ENCODE measurements around the gene SNF8.
A peak's percentile ranks its signal among the peaks of the same experiment; 100 is the strongest.
"Not testable (repeated sequence)": the region's sequence is repeated elsewhere in the genome, so short reads cannot be mapped to it uniquely, and the experiment has no call there.

SNF8 gene

GRCh38 chr17:48944515-48945260, at the start of gene SNF8:
SNF8 (minus strand) TSS chr17:48944842; CDS start chr17:48944734, 108 bp downstream.
- DNase-seq = peak; percentile 97

- no peak for DNase-seq
Measured at GRCh38 chr17:48993951-48994350, 49.3 kb upstream of the SNF8 start.

GRCh38 chr17:48993305-48993704, 48.7 kb upstream of the SNF8 start:
- DNase-seq = no peak

- DNase-seq = no peak
Measured at GRCh38 chr17:48992444-48992843, 47.8 kb upstream of the SNF8 start.

- DNase-seq = no peak
Measured at GRCh38 chr17:48990882-48991357, 46.3 kb upstream of the SNF8 start.

- no peak for DNase-seq
Measured at GRCh38 chr17:48989100-48989499, 44.5 kb upstream of the SNF8 start.

- DNase-seq = no peak
Measured at GRCh38 chr17:48985436-48986245, 41.0 kb upstream of the SNF8 start.

- no peak for DNase-seq
Measured at GRCh38 chr17:48981927-48982539, 37.4 kb upstream of the SNF8 start.

- no peak for DNase-seq
Measured at GRCh38 chr17:48973806-48974205, 29.2 kb upstream of the SNF8 start.

GRCh38 chr17:48972749-48973097, 28.1 kb upstream of the SNF8 start:
- DNase-seq = no peak

GRCh38 chr17:48970865-48971687, 26.4 kb upstream of the SNF8 start:
- DNase-seq = no peak

GRCh38 chr17:48970224-48970623, 25.6 kb upstream of the SNF8 start:
- no peak for DNase-seq

- DNase-seq = no peak
Measured at GRCh38 chr17:48961516-48962233, 17.0 kb upstream of the SNF8 start.

GRCh38 chr17:48960834-48961515, 16.3 kb upstream of the SNF8 start:
- DNase-seq = no peak

- DNase-seq = peak; percentile 8
Measured at GRCh38 chr17:48954300-48954755, 9.7 kb upstream of the SNF8 start.

- no peak for DNase-seq
Measured at GRCh38 chr17:48952904-48953303, 8.3 kb upstream of the SNF8 start.

- DNase-seq = no peak
Measured at GRCh38 chr17:48951572-48951971, 6.9 kb upstream of the SNF8 start.

- not testable (repeated sequence) for DNase-seq
Measured at GRCh38 chr17:48945261-48945651, 614 bp upstream of the SNF8 start.

GRCh38 chr17:48933035-48933434, 11.6 kb downstream of the SNF8 start:
- DNase-seq = no peak

GRCh38 chr17:48930435-48930873, 14.2 kb downstream of the SNF8 start:
- DNase-seq = no peak

GRCh38 chr17:48929812-48930165, 14.9 kb downstream of the SNF8 start:
- DNase-seq = no peak

Measured in activated CD4-positive, alpha-beta T cell treated with anti-CD3 and anti-CD28 coated beads for 48 hours (primary cell).